GM12878 (cell line): ENCODE results near the gene IGFL3. TPM values are rescaled to one million over a fixed set of nuclear protein-coding genes. Genes with fewer than 3 reads are reported as not detected.

Experiments
- ATAC-seq: fragments of 200-7000 bp; cut with Tn5 transposase; 3 replicates; pipeline ENCODE4 v1.9.1; 2020; ENCODE audit warnings: mild to moderate bottlenecking, moderate library complexity
- BruUV-seq: library from RNA; stranded (reverse); fragments of 400-500 nt; replicated peaks from 2 replicates; lab custom pipeline; 2021; lab: Mats Ljungman, UMichigan
- CTCF ChIA-PET: fragments of 300-600 bp; sonication (Branson Sonifier 250); formaldehyde crosslinking; extraction: SDS; loops from one replicate; lab custom pipeline; 2021; ENCODE audit warnings: inconsistent platforms; lab: Yijun Ruan, JAX
- POLR2A ChIA-PET: fragments of 350-600 bp; formaldehyde crosslinking; extraction: SDS; loops from one replicate; lab custom pipeline; 2021; ENCODE audit warnings: inconsistent platforms; lab: Charles Lee
- RAD21 ChIA-PET: fragments of 300-600 bp; sonication (Branson Sonifier 250); formaldehyde crosslinking; loops from one replicate; lab custom pipeline; 2023; ENCODE audit warnings: antibody characterized with exemption; ENCODE audit not compliant: unreplicated experiment; lab: Charles Lee
- SMC1A ChIA-PET: fragments of 300-600 bp; sonication (Branson Sonifier 250); formaldehyde crosslinking; loops from one replicate; lab custom pipeline; 2023; ENCODE audit not compliant: unreplicated experiment, uncharacterized antibody; lab: Charles Lee
- DNase-seq: peaks from one replicate; pipeline ENCODE4 v3.0.0-alpha.2; 2011; ENCODE audit warnings: low read depth, low spot score
- FAIRE-seq: peaks from 3 replicates; lab custom pipeline; 2011; peaks lifted over from hg19 to GRCh38; lab: Jason Lieb, UNC
- H2AFZ ChIP-seq: 2 replicates; pipeline ENCODE4 v1.6.0; 2011; ENCODE audit warnings: low read depth, low read length, control low read depth; ENCODE audit not compliant: control insufficient read depth
- H3K27ac ChIP-seq: 2 replicates; pipeline ENCODE4 v1.5.1; 2011; ENCODE audit warnings: control low read depth; ENCODE audit not compliant: control insufficient read depth, insufficient read depth
- H3K27me3 ChIP-seq, 2 experiments: replicated peaks in 1 of 2; 2 replicates each; pipeline versions ENCODE4 v1.6.0 to v1.6.1; 2011; ENCODE audit warnings: low read length in 1 of 2; ENCODE audit not compliant: control insufficient read depth in 2 of 2, insufficient read depth in 2 of 2
- H3K36me3 ChIP-seq, 2 experiments: 2 replicates each; pipeline ENCODE4 v1.5.1; 2011; ENCODE audit warnings: low read length in 1 of 2; ENCODE audit not compliant: control insufficient read depth in 2 of 2, insufficient read depth in 2 of 2
- H3K4me1 ChIP-seq: 2 replicates; pipeline ENCODE4 v1.6.1; 2011; ENCODE audit warnings: mild to moderate bottlenecking, low read length, moderate library complexity, mixed read lengths; ENCODE audit not compliant: control insufficient read depth, insufficient read depth
- H3K4me2 ChIP-seq: 2 replicates; pipeline ENCODE4 v1.6.0; 2011; ENCODE audit warnings: control low read depth; ENCODE audit not compliant: control insufficient read depth, insufficient read depth
- H3K4me3 ChIP-seq: fragments of 200-600 bp; sonication (generic); 2 replicates; pipeline ENCODE4 v1.5.1; 2016
- H3K79me2 ChIP-seq: 2 replicates; pipeline ENCODE4 v1.6.0; 2011; ENCODE audit warnings: low read length; ENCODE audit not compliant: control insufficient read depth, insufficient read depth
- H3K9ac ChIP-seq: 2 replicates; pipeline ENCODE4 v1.8.0; 2011; ENCODE audit warnings: low read length, control low read depth, mixed read lengths; ENCODE audit not compliant: control insufficient read depth, insufficient read depth
- H3K9me3 ChIP-seq: replicated peaks from 3 replicates; pipeline ENCODE4 v1.5.1; 2011; ENCODE audit warnings: mild to moderate bottlenecking, low read length; ENCODE audit not compliant: control insufficient read depth, insufficient read depth
- H4K20me1 ChIP-seq: 2 replicates; pipeline ENCODE4 v1.6.0; 2011; ENCODE audit not compliant: control insufficient read depth, insufficient read depth
- CBX3 ChIP-seq: fragments of 200-600 bp; sonication (generic); IDR thresholded peaks from 2 replicates; pipeline ENCODE4 v1.6.1; 2016; ENCODE audit warnings: low read depth, borderline replicate concordance
- EGR1 ChIP-seq, 2 experiments: IDR thresholded peaks; 1 replicate in 1 of 2; 2 replicates in 1 of 2; pipeline ENCODE4 v1.6.1; 2011 to 2012; ENCODE audit warnings: low read depth in 2 of 2, low read length in 2 of 2, borderline replicate concordance in 1 of 2, mild to moderate bottlenecking in 1 of 2, moderate library complexity in 1 of 2
- EP300 ChIP-seq, 2 experiments: fragments of 150-350 bp in 1 of 2; IDR thresholded peaks; 2 replicates each; pipeline ENCODE4 v1.6.1; 2011 to 2012; ENCODE audit warnings: low read depth in 2 of 2, low read length in 2 of 2, borderline replicate concordance in 1 of 2, improper control_type of control experiment in 1 of 2, inconsistent platforms in 1 of 2; ENCODE audit not compliant: control insufficient read depth in 1 of 2
- GABPA ChIP-seq: IDR thresholded peaks from 2 replicates; pipeline ENCODE4 v1.6.1; 2014; ENCODE audit warnings: antibody characterized with exemption, low read depth, mild to moderate bottlenecking, inconsistent platforms
- LARP7 ChIP-seq: fragments of 450-650 bp; IDR thresholded peaks from 2 replicates; pipeline ENCODE4 v1.6.1; 2017; ENCODE audit warnings: mild to moderate bottlenecking
- SIX5 ChIP-seq: IDR thresholded peaks from 2 replicates; pipeline ENCODE4 v1.6.1; 2011; ENCODE audit warnings: mild to moderate bottlenecking, low read depth, low read length, moderate library complexity; ENCODE audit not compliant: severe bottlenecking
- SMARCA5 ChIP-seq: fragments of 450-650 bp; IDR thresholded peaks from 2 replicates; pipeline ENCODE4 v1.6.1; 2017; ENCODE audit warnings: mild to moderate bottlenecking
- TARDBP ChIP-seq: IDR thresholded peaks from 2 replicates; pipeline ENCODE4 v1.6.1; 2016; ENCODE audit warnings: borderline replicate concordance
- ZBED1 ChIP-seq: IDR thresholded peaks from 2 replicates; pipeline ENCODE4 v1.6.1; 2016; ENCODE audit warnings: borderline replicate concordance
- ZBTB40 ChIP-seq: fragments of 450-650 bp; IDR thresholded peaks from 2 replicates; pipeline ENCODE4 v1.6.1; 2016; ENCODE audit warnings: mild to moderate bottlenecking, moderate library complexity, borderline replicate concordance
- ZSCAN29 ChIP-seq: fragments of 450-650 bp; IDR thresholded peaks from 2 replicates; pipeline ENCODE4 v1.6.1; 2017; ENCODE audit warnings: mild to moderate bottlenecking, moderate library complexity
- WGBS: methylation state at CpG from one replicate; pipeline ENCODE4 v1.1.6; 2016; ENCODE audit warnings: low lambda C conversion rate; ENCODE audit not compliant: insufficient replicate concordance, insufficient coverage; ENCODE audit errors: missing lambda C conversion rate; 5-methylcytosine and 5-hydroxymethylcytosine counted together
- in situ Hi-C: fragments of 300-500 bp; cut with MboI; formaldehyde crosslinking; loops from 9 replicates; pipeline ENCODE4 v1.14.3; 2018; ENCODE audit warnings: mixed read lengths
- intact Hi-C: fragments of 100-400 bp; cut with micrococcal nuclease; formaldehyde crosslinking; loops from one replicate; pipeline ENCODE4 v1.14.2; 2022; ENCODE audit not compliant: unreplicated experiment
- polyA plus RNA-seq, 11 experiments: library from polyadenylated mRNA; depleted of rRNA in 4 of 11; unstranded in 6 of 11; stranded (reverse) in 5 of 11; fragments of >200 nt; fragmentation: Nextera tagmentation in 4 of 11; fragmentation: Illumina TruSeq in 1 of 11; extraction: Ambion mirVana in 4 of 11; extraction: Trizol in 1 of 11; gene quantifications; 1 replicate in 1 of 11; 2 replicates in 10 of 11; pipeline versions ENCODE4 v1.2.1 to v1.2.3, GENCODE V29; 2011 to 2016; ENCODE audit warnings: inconsistent platforms in 2 of 11, missing spikeins in 2 of 11, low read depth in 1 of 11
- total RNA-seq, 4 experiments: library from RNA; depleted of rRNA in 3 of 4; stranded (reverse); fragments of >200 nt in 3 of 4; fragmentation: Illumina TruSeq in 1 of 4; extraction: Trizol in 1 of 4; gene quantifications; 2 replicates each; pipeline versions ENCODE4 v1.2.1 to v1.2.3, GENCODE V29; 2013 to 2021

IGFL3 gene
- total and polyA plus RNA-seq, 10 of the 15 experiments (the other 5 are each of a cell fraction or from before 2014, with no cell fraction given): not detected

- TF ChIP-seq TARDBP: no peak
- no peak for TF ChIP-seq EP300 (IDR thresholded peaks at IDR 0.05; ENCODE audit: borderline replicate concordance in 1 of 2, control insufficient read depth in 1 of 2, low read depth in 2 of 2, low read length in 2 of 2)
- no peak for TF ChIP-seq ZSCAN29
- TF ChIP-seq LARP7: no peak
- no peak for TF ChIP-seq CBX3
- TF ChIP-seq ZBED1: no peak
- TF ChIP-seq SMARCA5: no peak
- TF ChIP-seq GABPA: no peak
- TF ChIP-seq SIX5: no peak
- TF ChIP-seq EGR1 (IDR thresholded peaks at IDR 0.05; ENCODE audit: borderline replicate concordance in 1 of 2, low read depth in 2 of 2, low read length in 2 of 2): no peak
- no peak for TF ChIP-seq ZBTB40
- Histone ChIP-seq H3K4me1 (no peaks in the 10 kb centered on the region), H3K9ac (no peak overlapping the region), H3K27me3 (peaks cover 0 to 4% of the 10 kb centered on the region in 2 experiments; a peak in 2 of 4 replicates), H3K9me3 (no peaks in the 10 kb centered on the region), H3K4me2 (no peak overlapping the region), H3K79me2 (no peaks in the 10 kb centered on the region), H4K20me1 (no peaks in the 10 kb centered on the region), H2AFZ (no peak overlapping the region), H3K4me3 (no peak overlapping the region), H3K36me3 (no peaks in the 10 kb centered on the region), H3K27ac (no peak overlapping the region)
- ChIA-PET POLR2A (no interaction called here), SMC1A (no interaction called here), RAD21 (no interaction called here), CTCF (no interaction called here)
- intact Hi-C loops: no loop called here
- no peak for ATAC-seq
- 8% methylated on average over 5 of the region's 5 CpGs for WGBS
- in situ Hi-C loops: no loop called here
- no peak for DNase-seq
- no peak for FAIRE-seq
- BruUV-seq: no TSS peak
These were observed 26.1 kb upstream of the IGFL3 start for GRCh38 chr19:46150606-46151005.
